K562 (cell line): ENCODE data around the gene GPRC5B. TPM values are rescaled to one million over a fixed set of nuclear protein-coding genes. Genes with fewer than 3 reads are reported as not detected.

Experiments
- ATAC-seq: fragments of 200-7000 bp; cut with Tn5 transposase; 3 replicates; pipeline ENCODE4 v1.9.1; 2020; ENCODE audit warnings: moderate library complexity
- BruUV-seq: library from RNA; stranded (reverse); fragments of 400-500 nt; replicated peaks from 2 replicates; lab custom pipeline; 2021; lab: Mats Ljungman, UMichigan
- CTCF ChIA-PET: fragments of 300-600 bp; formaldehyde crosslinking; extraction: SDS; loops from one replicate; lab custom pipeline; 2021; ENCODE audit warnings: low intra/inter-chr PET ratio; lab: Yijun Ruan, JAX
- POLR2A ChIA-PET: fragments of 300-600, 350-650 bp; sonication (Branson Sonifier 250); formaldehyde crosslinking; extraction: SDS; loops from one replicate; lab custom pipeline; 2021; ENCODE audit warnings: antibody characterized with exemption, inconsistent platforms; lab: Yijun Ruan, JAX
- DNase-seq, 4 experiments: peaks; one replicate each; pipeline versions ENCODE4 v3.0.0 to v3.0.0-alpha.2; 2011 to 2018; ENCODE audit warnings: low spot score in 3 of 4, mixed read lengths in 3 of 4; ENCODE audit errors: extremely low read depth in 1 of 4
- FAIRE-seq: peaks from 2 replicates; lab custom pipeline; 2011; peaks lifted over from hg19 to GRCh38; lab: Jason Lieb, UNC
- H2AFZ ChIP-seq: 2 replicates; pipeline ENCODE4 v1.6.0; 2011; ENCODE audit warnings: low read depth, low read length, control low read depth, inconsistent platforms
- H3K27ac ChIP-seq: fragments of 200-600 bp; 3 replicates; pipeline ENCODE4 v1.8.0; 2011; ENCODE audit warnings: low read depth, mild to moderate bottlenecking, control low read depth, inconsistent platforms, low read length, moderate library complexity, mixed read lengths; ENCODE audit errors: extremely low read depth
- H3K27me3 ChIP-seq, 2 experiments: fragments of 300-600 bp in 1 of 2; 2 replicates in 1 of 2; 3 replicates in 1 of 2; pipeline versions ENCODE4 v1.6.0 to v1.8.0; 2011; ENCODE audit warnings: inconsistent platforms in 2 of 2, low read length in 2 of 2, mild to moderate bottlenecking in 1 of 2, mixed read lengths in 1 of 2, moderate library complexity in 1 of 2; ENCODE audit not compliant: control insufficient read depth in 2 of 2, insufficient read depth in 2 of 2
- H3K36me3 ChIP-seq: fragments of 300-600 bp; 3 replicates; pipeline ENCODE4 v1.8.0; 2011; ENCODE audit warnings: mild to moderate bottlenecking, low read length, inconsistent platforms; ENCODE audit not compliant: control insufficient read depth, insufficient read depth
- H3K4me1 ChIP-seq, 2 experiments: fragments of 200-600 bp in 1 of 2; replicated peaks in 1 of 2; 2 replicates in 1 of 2; 3 replicates in 1 of 2; pipeline versions ENCODE4 v1.5.1 to v1.8.0; 2011; ENCODE audit warnings: inconsistent platforms in 2 of 2, low read length in 2 of 2, mild to moderate bottlenecking in 1 of 2, mixed read lengths in 1 of 2, moderate library complexity in 1 of 2; ENCODE audit not compliant: control insufficient read depth in 2 of 2, insufficient read depth in 2 of 2
- H3K4me2 ChIP-seq: 2 replicates; pipeline ENCODE4 v1.6.1; 2011; ENCODE audit warnings: low read length, control low read depth, inconsistent platforms, mixed read lengths; ENCODE audit not compliant: insufficient read depth
- H3K4me3 ChIP-seq: fragments of 200-600 bp; sonication (generic), shearing (Covaris generic); 2 replicates; pipeline ENCODE4 v1.5.1; 2016; ENCODE audit warnings: control low read depth, inconsistent platforms
- H3K79me2 ChIP-seq: fragments of 200-600 bp; 3 replicates; pipeline ENCODE4 v1.8.0; 2011; ENCODE audit warnings: low read length, inconsistent platforms; ENCODE audit not compliant: control insufficient read depth, insufficient read depth
- H3K9ac ChIP-seq, 2 experiments: 2 replicates each; pipeline versions ENCODE4 v1.6.0 to v1.6.1; 2011; ENCODE audit warnings: low read depth in 2 of 2, low read length in 2 of 2, control low read depth in 1 of 2, inconsistent platforms in 1 of 2, mild to moderate bottlenecking in 1 of 2, mixed read lengths in 1 of 2; ENCODE audit not compliant: insufficient read depth in 1 of 2
- H3K9me1 ChIP-seq: one replicate; pipeline ENCODE4 v1.6.0; 2011; ENCODE audit warnings: inconsistent platforms, mild to moderate bottlenecking, low read length, moderate library complexity; ENCODE audit not compliant: control insufficient read depth, insufficient read depth
- H3K9me3 ChIP-seq: replicated peaks from 2 replicates; pipeline ENCODE4 v1.5.1; 2011; ENCODE audit warnings: low read depth, low read length, inconsistent platforms; ENCODE audit not compliant: control insufficient read depth, insufficient read depth
- H4K20me1 ChIP-seq: replicated peaks from 2 replicates; pipeline ENCODE4 v1.6.1; 2011; ENCODE audit warnings: low read length, inconsistent platforms, mixed read lengths; ENCODE audit not compliant: control insufficient read depth, insufficient read depth
- ATF3 ChIP-seq, 2 experiments: fragments of 450-650 bp in 1 of 2; sonication (generic) in 1 of 2; formaldehyde crosslinking in 1 of 2; IDR thresholded peaks in 1 of 2; conservative IDR thresholded peaks in 1 of 2; 2 replicates each; pipeline versions ENCODE4 v1.6.1 to v1.8.1; 2016 to 2023; ENCODE audit warnings: mild to moderate bottlenecking in 2 of 2, moderate library complexity in 2 of 2, inconsistent platforms in 1 of 2, missing genetic modification reagents in 1 of 2
- CEBPB ChIP-seq: fragments of 450-650 bp; IDR thresholded peaks from 2 replicates; pipeline ENCODE4 v1.6.1; 2016; ENCODE audit warnings: missing genetic modification characterization, missing compliant biosample characterization
- CREM ChIP-seq: IDR thresholded peaks from 2 replicates; pipeline ENCODE4 v1.6.1; 2014; ENCODE audit warnings: antibody characterized with exemption, low read depth
- E2F4 ChIP-seq: sonication (generic); formaldehyde crosslinking; IDR thresholded peaks from 2 replicates; pipeline ENCODE4 v1.8.0; 2022; ENCODE audit warnings: mild to moderate bottlenecking, low read depth, missing genetic modification reagents
- FOXJ3 ChIP-seq: sonication (generic); formaldehyde crosslinking; IDR thresholded peaks from 2 replicates; pipeline ENCODE4 v1.4.0; 2020; ENCODE audit warnings: mild to moderate bottlenecking, missing genetic modification reagents
- ID3 ChIP-seq, 2 experiments: fragments of 250-450 bp in 1 of 2; fragments of 450-650 bp in 1 of 2; sonication (Bioruptor Pico) in 1 of 2; IDR thresholded peaks; 2 replicates each; pipeline versions ENCODE4 v1.6.1 to v1.8.0; 2016 to 2021; ENCODE audit warnings: mild to moderate bottlenecking in 2 of 2, moderate library complexity in 2 of 2, missing compliant biosample characterization in 1 of 2, missing genetic modification characterization in 1 of 2
- JUND ChIP-seq, 2 experiments: IDR thresholded peaks; 2 replicates in 1 of 2; 3 replicates in 1 of 2; pipeline ENCODE4 v1.6.1; 2011; ENCODE audit warnings: borderline replicate concordance in 2 of 2, low read depth in 2 of 2, low read length in 2 of 2, improper control_type of control experiment in 1 of 2, missing biosample characterization in 1 of 2, missing genetic modification characterization in 1 of 2, missing genetic modification reagents in 1 of 2
- KDM5B ChIP-seq: fragments of 200-600 bp; sonication (generic); IDR thresholded peaks from 2 replicates; pipeline ENCODE4 v1.6.1; 2012; ENCODE audit warnings: low read depth, mild to moderate bottlenecking, moderate library complexity, low read length, control low read depth, inconsistent platforms; ENCODE audit not compliant: insufficient replicate concordance
- NFYB ChIP-seq: IDR thresholded peaks from 2 replicates; pipeline ENCODE4 v1.6.1; 2011; ENCODE audit warnings: mild to moderate bottlenecking, moderate library complexity; ENCODE audit not compliant: insufficient read length; ENCODE audit errors: extremely low read depth
- PATZ1 ChIP-seq: fragments of 250-450 bp; sonication (Bioruptor Pico); IDR thresholded peaks from 2 replicates; pipeline ENCODE4 v1.5.0; 2020; ENCODE audit warnings: mild to moderate bottlenecking, borderline replicate concordance
- RFX1 ChIP-seq: fragments of 450-650 bp; IDR thresholded peaks from 2 replicates; pipeline ENCODE4 v1.6.1; 2016; ENCODE audit warnings: mild to moderate bottlenecking, moderate library complexity
- SUPT5H ChIP-seq: fragments of 450-650 bp; IDR thresholded peaks from 2 replicates; pipeline ENCODE4 v1.6.1; 2016
- TRIM28 ChIP-seq: fragments of 450-650 bp; IDR thresholded peaks from 2 replicates; pipeline ENCODE4 v1.6.1; 2017
- U2AF1 ChIP-seq: fragments of 200-400 bp; formaldehyde crosslinking; optimal IDR thresholded peaks from 2 replicates; pipeline ENCODE3; 2017; ENCODE audit warnings: mild to moderate bottlenecking, low read depth, low read length, moderate library complexity
- ZNF316 ChIP-seq: fragments of 450-650 bp; IDR thresholded peaks from 2 replicates; pipeline ENCODE4 v1.6.1; 2016
- ZNF830 ChIP-seq: fragments of 250-450 bp; sonication (Bioruptor Pico); IDR thresholded peaks from 2 replicates; pipeline ENCODE4 v1.5.0; 2021; ENCODE audit warnings: mild to moderate bottlenecking
- in situ Hi-C: fragments of 300-500 bp; cut with MboI; formaldehyde crosslinking; loops from 4 replicates; pipeline ENCODE4 v1.15.0; 2018; ENCODE audit warnings: inconsistent platforms, mixed read lengths
- intact Hi-C: fragments of 100-400 bp; cut with micrococcal nuclease; formaldehyde crosslinking; loops from 2 replicates; pipeline ENCODE4 v1.14.2; 2022
- polyA plus RNA-seq, 8 experiments: library from polyadenylated mRNA; depleted of rRNA in 4 of 8; stranded (reverse) in 5 of 8; unstranded in 3 of 8; fragments of >200 nt; fragmentation: Nextera tagmentation in 2 of 8; fragmentation: Illumina TruSeq in 1 of 8; extraction: Ambion mirVana in 2 of 8; extraction: Trizol in 1 of 8; gene quantifications; 2 replicates each; pipeline versions ENCODE4 v1.2.1 to v1.2.3, GENCODE V29; 2011 to 2014; ENCODE audit warnings: inconsistent platforms in 1 of 8, missing spikeins in 1 of 8
- total RNA-seq, 7 experiments: library from RNA; depleted of rRNA in 6 of 7; stranded (reverse); fragments of >200 nt in 6 of 7; fragmentation: Illumina TruSeq in 2 of 7; extraction: Trizol in 2 of 7; gene quantifications; 2 replicates each; pipeline versions ENCODE4 v1.2.1 to v1.2.3, GENCODE V29; 2011 to 2021; ENCODE audit warnings: low replicate concordance in 1 of 7

Gene GPRC5B
- total and polyA plus RNA-seq, 9 of the 15 experiments (the other 6 are each of a cell fraction or from before 2014, with no cell fraction given), result 0.65 to 5.5 (median 1.3) TPM

GRCh38 chr16:19835968-19836421 is 48.7 kb downstream of the GPRC5B start:
- FAIRE-seq, result no peak
- intact Hi-C loops, result no loop called here
- in situ Hi-C loops, result no loop called here
- Histone ChIP-seq H3K27ac (no peak overlapping the region), H3K9me3 (no peaks in the 10 kb centered on the region), H3K27me3 (no peaks in the 10 kb centered on the region; a peak in 1 of 5 replicates), H3K9me1 (no peaks in the 10 kb centered on the region), H3K4me2 (no peak overlapping the region), H3K36me3 (no peaks in the 10 kb centered on the region), H3K9ac (no peak overlapping the region), H3K4me3 (no peak overlapping the region), H3K4me1 (peaks cover 4 to 6% of the 10 kb centered on the region in 2 experiments; a peak in 3 of 5 replicates), H4K20me1 (no peaks in the 10 kb centered on the region), H3K79me2 (no peaks in the 10 kb centered on the region), H2AFZ (no peak overlapping the region)
- POLR2A ChIA-PET, result interaction anchor here (0.6 kb wide), 1 partner anchor 859 kb away, joined by 4 read pairs; no protein-coding TSS in a partner anchor
- BruUV-seq, result no TSS peak
- DNase-seq, result no peak
- CTCF ChIA-PET, result no interaction called here
- ATAC-seq, result no peak
- TF ChIP-seq CEBPB (tag) (no peak), NFYB (no peak), ZNF316 (no peak), ZNF830 (CRISPR knock-in tag) (no peak), ATF3 (IDR thresholded peaks at IDR 0.05) (peak; percentile 48), ATF3 (CRISPR knock-in tag; conservative IDR thresholded peaks at IDR 0.05) (no peak), SUPT5H (no peak), U2AF1 (no peak), FOXJ3 (no peak), TRIM28 (no peak), E2F4 (CRISPR knock-in tag) (no peak), PATZ1 (CRISPR knock-in tag) (no peak), CREM (no peak), RFX1 (no peak), JUND (IDR thresholded peaks at IDR 0.05; ENCODE audit: borderline replicate concordance, low read depth, low read length) (no peak), JUND (tag; IDR thresholded peaks at IDR 0.05; ENCODE audit: borderline replicate concordance, low read depth, low read length) (peak; percentile 25; the same call in 1 of the 3 replicates), ID3 (CRISPR knock-in tag; IDR thresholded peaks at IDR 0.05) (no peak), ID3 (tag; IDR thresholded peaks at IDR 0.05) (no peak), KDM5B (no peak)
